ENCODE measurements around the gene OR6K3.

The OR6K3 gene

GRCh38 chr1:158686111-158687009 lies 34.2 kb downstream of the OR6K3 start, which contains the start of gene SPTA1:
TSS of gene SPTA1 (minus strand) at chr1:158686715. CDS start at chr1:158686517, 198 bp downstream.
- DNase-seq = no peak

- no peak for DNase-seq
These were observed 35.4 kb downstream of the OR6K3 start for GRCh38 chr1:158685085-158685484.

GRCh38 chr1:158681606-158682005 lies 38.9 kb downstream of the OR6K3 start:
- no peak for DNase-seq

- DNase-seq = no peak
These were observed 41.2 kb downstream of the OR6K3 start for GRCh38 chr1:158679289-158679688.

- no peak for DNase-seq
These were observed 44.8 kb downstream of the OR6K3 start for GRCh38 chr1:158675563-158676323.

DNA sequence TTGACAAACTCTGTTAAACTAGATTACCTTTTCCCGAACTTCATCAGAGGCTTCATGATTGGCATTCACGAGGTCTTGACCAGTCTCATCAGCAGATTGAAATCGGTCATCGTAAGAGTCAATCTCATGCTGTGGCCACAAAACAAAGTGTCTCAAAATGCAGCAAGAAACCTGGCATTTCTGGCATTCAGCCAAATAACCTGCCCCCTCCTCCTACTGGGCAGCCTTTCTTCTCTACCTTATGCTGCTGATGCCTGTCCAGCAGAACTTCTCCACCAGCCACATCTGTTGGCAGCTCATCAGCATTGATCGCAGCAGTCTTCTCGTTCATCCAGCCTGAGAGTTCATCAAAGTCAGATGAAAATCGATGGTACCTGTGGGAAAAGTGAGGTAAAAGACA lies 46.2 kb downstream of the OR6K3 start:
- DNase-seq = no peak

All from NCI-H446 treated with DMSO at 0.1 percent for 48 hours (cell line).